Kidney epithelial cell (primary cell): ENCODE measurements around the gene SPINK5. TPM values are rescaled to one million over a fixed set of nuclear protein-coding genes. Genes with fewer than 3 reads are reported as not detected.

ENCODE experiments used
- DNase-seq: peaks from one replicate; pipeline ENCODE4 v3.0.0-alpha.2; 2010; ENCODE audit warnings: low read depth
- H3K27me3 ChIP-seq: 2 replicates; pipeline ENCODE4 v1.6.0; 2011; ENCODE audit warnings: low read length; ENCODE audit not compliant: control insufficient read depth, insufficient read depth
- H3K36me3 ChIP-seq: 2 replicates; pipeline ENCODE4 v1.5.1; 2011; ENCODE audit warnings: low read length; ENCODE audit not compliant: control insufficient read depth, insufficient read depth
- H3K4me3 ChIP-seq: 2 replicates; pipeline ENCODE4 v1.5.1; 2011; ENCODE audit warnings: low read depth, mild to moderate bottlenecking, control low read depth, low read length
- total RNA-seq: library from RNA; depleted of rRNA; stranded (reverse); fragments of >200 nt; gene quantifications from 2 replicates; pipeline ENCODE4 v1.2.3, GENCODE V29; 2015
- TF ChIP-seq, protein P1 (sequence below): IDR thresholded peaks from 2 replicates; pipeline ENCODE4 v1.5.1; 2011; ENCODE audit warnings: mild to moderate bottlenecking, moderate library complexity, low read length, control low read depth, inconsistent platforms; ENCODE audit not compliant: insufficient read depth, poor library complexity, severe bottlenecking

SPINK5 gene
- total RNA-seq, 1 donor from 2014 or later = 0.04 TPM

DNA sequence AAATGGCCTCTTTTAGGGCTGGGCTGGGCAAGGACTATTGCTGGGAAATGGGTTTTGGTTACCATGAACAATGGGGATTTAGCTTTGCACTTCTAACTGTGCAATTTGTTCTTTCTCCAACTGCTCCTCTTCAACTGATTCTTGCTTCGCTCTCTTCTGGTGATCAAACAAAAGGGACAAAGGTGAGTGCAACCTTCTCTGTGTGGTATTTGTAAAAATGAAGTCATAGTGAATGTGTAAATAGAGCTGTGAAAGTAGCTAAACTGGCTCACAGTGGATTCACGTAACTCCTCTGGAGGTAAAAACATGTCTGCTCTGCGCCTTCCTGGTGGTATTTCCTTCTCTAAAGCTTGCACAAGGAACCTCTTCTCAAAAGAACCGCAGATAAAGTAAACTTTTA is 83.6 kb downstream of the SPINK5 start:
- TF ChIP-seq, protein P1, sequence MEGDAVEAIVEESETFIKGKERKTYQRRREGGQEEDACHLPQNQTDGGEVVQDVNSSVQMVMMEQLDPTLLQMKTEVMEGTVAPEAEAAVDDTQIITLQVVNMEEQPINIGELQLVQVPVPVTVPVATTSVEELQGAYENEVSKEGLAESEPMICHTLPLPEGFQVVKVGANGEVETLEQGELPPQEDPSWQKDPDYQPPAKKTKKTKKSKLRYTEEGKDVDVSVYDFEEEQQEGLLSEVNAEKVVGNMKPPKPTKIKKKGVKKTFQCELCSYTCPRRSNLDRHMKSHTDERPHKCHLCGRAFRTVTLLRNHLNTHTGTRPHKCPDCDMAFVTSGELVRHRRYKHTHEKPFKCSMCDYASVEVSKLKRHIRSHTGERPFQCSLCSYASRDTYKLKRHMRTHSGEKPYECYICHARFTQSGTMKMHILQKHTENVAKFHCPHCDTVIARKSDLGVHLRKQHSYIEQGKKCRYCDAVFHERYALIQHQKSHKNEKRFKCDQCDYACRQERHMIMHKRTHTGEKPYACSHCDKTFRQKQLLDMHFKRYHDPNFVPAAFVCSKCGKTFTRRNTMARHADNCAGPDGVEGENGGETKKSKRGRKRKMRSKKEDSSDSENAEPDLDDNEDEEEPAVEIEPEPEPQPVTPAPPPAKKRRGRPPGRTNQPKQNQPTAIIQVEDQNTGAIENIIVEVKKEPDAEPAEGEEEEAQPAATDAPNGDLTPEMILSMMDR = no peak
- H3K4me3 ChIP-seq = no peak overlapping the region

DNA sequence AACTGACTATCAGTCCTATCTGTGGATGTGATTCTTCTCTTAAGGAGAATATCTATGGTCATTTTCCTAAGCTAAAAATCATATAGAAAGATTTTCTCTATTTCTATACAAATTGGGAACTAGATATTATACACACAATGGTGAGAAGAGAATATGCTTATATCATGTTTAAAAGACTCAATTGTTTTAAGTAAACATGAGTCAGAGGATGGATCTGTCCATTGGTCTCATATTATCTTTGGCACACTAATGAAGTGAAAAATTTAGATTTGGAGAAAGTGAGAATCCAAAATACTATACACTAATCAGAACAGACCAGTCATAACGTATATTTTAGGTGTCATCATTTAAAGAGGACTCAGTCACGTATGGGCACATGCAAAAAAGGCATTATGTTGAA is 88.1 kb downstream of the SPINK5 start:
- Histone ChIP-seq H3K27me3 (no peaks in the 10 kb centered on the region), H3K36me3 (no peaks in the 10 kb centered on the region), H3K4me3 (no peak overlapping the region)
- TF ChIP-seq, protein P1 = no peak
- DNase-seq = no peak

More for the DNA sequence above, 83.6 kb downstream of the SPINK5 start:
- H3K27me3 ChIP-seq = no peaks in the 10 kb centered on the region
- DNase-seq = no peak
- H3K36me3 ChIP-seq = no peaks in the 10 kb centered on the region

DNA sequence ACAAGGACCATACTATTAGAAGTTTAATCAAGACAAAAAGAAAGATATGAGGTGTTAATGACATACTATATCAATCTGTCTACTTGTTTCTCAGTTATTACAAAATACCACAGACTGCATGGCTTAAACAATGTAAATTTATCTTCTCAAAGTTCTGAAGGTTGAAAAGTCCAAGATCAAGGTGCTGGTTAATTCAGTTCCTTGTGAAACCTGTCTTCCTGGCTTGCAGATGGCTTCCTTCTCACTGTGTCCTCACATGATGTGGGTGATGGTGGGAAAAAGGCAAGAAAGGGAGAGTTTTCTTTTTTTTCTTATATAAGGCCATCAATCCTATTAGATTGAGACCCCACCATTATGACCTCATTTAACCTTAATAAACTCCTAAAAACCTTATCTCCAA is 89.0 kb downstream of the SPINK5 start:
- TF ChIP-seq, protein P1 = no peak
- DNase-seq = no peak
- Histone ChIP-seq H3K4me3 (no peak overlapping the region), H3K36me3 (no peaks in the 10 kb centered on the region), H3K27me3 (no peaks in the 10 kb centered on the region)

GRCh38 chr5:148156609-148157008 is 92.8 kb downstream of the SPINK5 start:
- no peak overlapping the region for H3K4me3 ChIP-seq
- no peaks in the 10 kb centered on the region for H3K36me3 ChIP-seq
- DNase-seq = no peak
- TF ChIP-seq, protein P1 = no peak
- H3K27me3 ChIP-seq = no peaks in the 10 kb centered on the region

DNA sequence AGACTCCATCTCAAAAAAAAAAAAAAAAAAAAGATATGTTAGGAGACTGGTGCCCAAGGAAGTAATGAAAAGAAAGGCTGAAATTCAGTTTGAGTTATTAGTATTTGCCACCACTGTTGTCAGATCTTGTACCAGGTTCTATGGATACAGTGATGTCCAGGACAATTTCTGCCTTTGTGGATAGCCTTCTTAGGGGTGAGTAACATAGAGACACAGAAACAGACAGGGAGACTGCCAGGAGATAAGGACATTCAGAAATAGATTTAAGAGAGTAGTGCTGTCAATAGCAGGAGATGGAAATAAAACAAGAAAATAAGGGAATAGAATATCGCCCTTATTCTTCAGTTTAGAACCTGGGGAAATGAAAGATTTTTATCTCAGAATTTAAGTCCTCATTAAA is 98.3 kb downstream of the SPINK5 start:
- Histone ChIP-seq H3K27me3 (no peaks in the 10 kb centered on the region), H3K4me3 (no peak overlapping the region)
- DNase-seq = no peak

GRCh38 chr5:148163345-148163744 is 99.6 kb downstream of the SPINK5 start:
- Histone ChIP-seq H3K4me3 (no peak overlapping the region), H3K27me3 (no peaks in the 10 kb centered on the region), H3K36me3 (no peaks in the 10 kb centered on the region)
- TF ChIP-seq, protein P1 = no peak
- DNase-seq = no peak

More for the DNA sequence above, 98.3 kb downstream of the SPINK5 start:
- TF ChIP-seq, protein P1 = no peak
- H3K36me3 ChIP-seq = no peaks in the 10 kb centered on the region
